H1 (cell line): ENCODE results near the gene ALDH1A3. TPM values are rescaled to one million over a fixed set of nuclear protein-coding genes. Genes with fewer than 3 reads are reported as not detected.

Source experiments
- CTCF ChIA-PET: fragments of 300-600 bp; sonication (Branson Sonifier 250); formaldehyde crosslinking; loops from one replicate; lab custom pipeline; 2021; ENCODE audit not compliant: partially characterized antibody; lab: Charles Lee
- POLR2A ChIA-PET: fragments of 300-600 bp; sonication (Branson Sonifier 250); formaldehyde crosslinking; loops from one replicate; lab custom pipeline; 2021; ENCODE audit warnings: inconsistent platforms; ENCODE audit not compliant: partially characterized antibody; lab: Charles Lee
- DNase-seq, 2 experiments: peaks; one replicate each; pipeline versions ENCODE4 v3.0.0 to v3.0.0-alpha.2; 2010 to 2022; ENCODE audit warnings: low spot score in 2 of 2, low read depth in 1 of 2, mixed read lengths in 1 of 2
- FAIRE-seq: peaks from 2 replicates; lab custom pipeline; 2011; peaks lifted over from hg19 to GRCh38; lab: Jason Lieb, UNC
- H2AFZ ChIP-seq: 2 replicates; pipeline ENCODE4 v1.8.1; 2012; ENCODE audit warnings: low read length, inconsistent platforms
- H2AK5ac ChIP-seq: 2 replicates; pipeline ENCODE4 v1.6.1; 2013; ENCODE audit warnings: low read depth, low read length
- H2BK120ac ChIP-seq: replicated peaks from 2 replicates; pipeline ENCODE3; 2013; ENCODE audit warnings: low read depth, low read length, inconsistent platforms
- H2BK12ac ChIP-seq: 2 replicates; pipeline ENCODE4 v1.6.1; 2013; ENCODE audit warnings: low read depth, low read length
- H2BK15ac ChIP-seq: 2 replicates; pipeline ENCODE4 v1.6.1; 2013; ENCODE audit warnings: low read length
- H2BK20ac ChIP-seq: 2 replicates; pipeline ENCODE4 v1.6.1; 2013; ENCODE audit warnings: low read length
- H2BK5ac ChIP-seq: 2 replicates; pipeline ENCODE4 v1.6.1; 2013; ENCODE audit warnings: low read depth, low read length
- H3K14ac ChIP-seq: 2 replicates; pipeline ENCODE4 v1.6.1; 2013; ENCODE audit warnings: inconsistent platforms; ENCODE audit not compliant: insufficient read length
- H3K18ac ChIP-seq: 2 replicates; pipeline ENCODE4 v1.6.1; 2013; ENCODE audit warnings: low read length; ENCODE audit errors: extremely low read depth
- H3K23ac ChIP-seq: 2 replicates; pipeline ENCODE4 v1.6.1; 2013; ENCODE audit warnings: inconsistent platforms; ENCODE audit not compliant: insufficient read length
- H3K23me2 ChIP-seq: 2 replicates; pipeline ENCODE4 v1.6.1; 2013; ENCODE audit warnings: low read depth, low read length
- H3K27ac ChIP-seq: 2 replicates; pipeline ENCODE4 v1.6.1; 2011; ENCODE audit warnings: low read depth, low read length, inconsistent platforms
- H3K27me3 ChIP-seq, 4 experiments: replicated peaks in 1 of 4; 1 replicate in 1 of 4; 2 replicates in 3 of 4; pipeline versions ENCODE4 v1.6.1 to v1.8.1; 2011 to 2013; ENCODE audit warnings: low read length in 3 of 4, mild to moderate bottlenecking in 3 of 4, inconsistent platforms in 2 of 4, mixed read lengths in 2 of 4, moderate library complexity in 1 of 4; ENCODE audit not compliant: control insufficient read depth in 3 of 4, insufficient read depth in 3 of 4; ENCODE audit errors: extremely low read depth in 1 of 4
- H3K36me3 ChIP-seq, 4 experiments: 2 replicates each; pipeline versions ENCODE4 v1.6.1 to v1.8.1; 2011 to 2013; ENCODE audit warnings: mild to moderate bottlenecking in 4 of 4, low read length in 3 of 4, moderate library complexity in 2 of 4, control low read depth in 1 of 4, inconsistent platforms in 1 of 4; ENCODE audit not compliant: insufficient read depth in 4 of 4, control insufficient read depth in 2 of 4
- H3K4ac ChIP-seq: replicated peaks from 2 replicates; pipeline ENCODE3; 2013; ENCODE audit warnings: low read length, low read depth, mixed read lengths, inconsistent platforms; ENCODE audit not compliant: insufficient read length
- H3K4me1 ChIP-seq, 4 experiments: replicated peaks in 1 of 4; 1 replicate in 1 of 4; 2 replicates in 3 of 4; pipeline versions ENCODE4 v1.6.1 to v1.8.1; 2011 to 2013; ENCODE audit warnings: low read length in 3 of 4, inconsistent platforms in 2 of 4, mixed read lengths in 1 of 4; ENCODE audit not compliant: insufficient read depth in 4 of 4, control insufficient read depth in 3 of 4
- H3K4me2 ChIP-seq, 2 experiments: 2 replicates each; pipeline versions ENCODE4 v1.6.1 to v1.8.1; 2011 to 2013; ENCODE audit warnings: low read depth in 2 of 2, low read length in 2 of 2, control low read depth in 1 of 2, inconsistent platforms in 1 of 2, mild to moderate bottlenecking in 1 of 2; ENCODE audit not compliant: insufficient read depth in 1 of 2
- H3K4me3 ChIP-seq, 4 experiments: fragments of 200-600, 300-600 bp in 1 of 4; sonication (generic), shearing (Covaris generic), sonication (Bioruptor Twin) in 1 of 4; 2 replicates each; pipeline versions ENCODE4 v1.5.1 to v1.8.1; 2011 to 2016; ENCODE audit warnings: low read length in 4 of 4, low read depth in 3 of 4, control low read depth in 2 of 4, inconsistent platforms in 2 of 4, mild to moderate bottlenecking in 2 of 4, mixed read lengths in 1 of 4, moderate library complexity in 1 of 4; ENCODE audit not compliant: insufficient read depth in 2 of 4; ENCODE audit errors: extremely low read depth in 1 of 4
- H3K56ac ChIP-seq: replicated peaks from 2 replicates; pipeline ENCODE3; 2013; ENCODE audit warnings: low read depth, mild to moderate bottlenecking, mixed read lengths, low read length, inconsistent platforms; ENCODE audit not compliant: insufficient read length
- H3K79me1 ChIP-seq: 2 replicates; pipeline ENCODE4 v1.6.1; 2013; ENCODE audit warnings: low read depth, low read length, control low read depth
- H3K79me2 ChIP-seq, 2 experiments: 2 replicates each; pipeline versions ENCODE4 v1.6.1 to v1.8.1; 2012 to 2013; ENCODE audit warnings: low read length in 2 of 2, mild to moderate bottlenecking in 2 of 2, inconsistent platforms in 1 of 2; ENCODE audit not compliant: insufficient read depth in 2 of 2, control insufficient read depth in 1 of 2
- H3K9ac ChIP-seq, 4 experiments: replicated peaks in 1 of 4; 1 replicate in 1 of 4; 2 replicates in 3 of 4; pipeline versions ENCODE4 v1.6.1 to v1.8.1; 2011 to 2013; ENCODE audit warnings: low read depth in 3 of 4, low read length in 3 of 4, control low read depth in 2 of 4, mild to moderate bottlenecking in 2 of 4, moderate library complexity in 2 of 4, inconsistent platforms in 1 of 4; ENCODE audit errors: extremely low read depth in 1 of 4
- H3K9me3 ChIP-seq, 2 experiments: 2 replicates each; pipeline versions ENCODE4 v1.6.1 to v1.8.1; 2012 to 2013; ENCODE audit warnings: mild to moderate bottlenecking in 2 of 2, moderate library complexity in 2 of 2, control low read depth in 1 of 2, inconsistent platforms in 1 of 2, low read depth in 1 of 2, low read length in 1 of 2, mixed read lengths in 1 of 2; ENCODE audit not compliant: insufficient read depth in 2 of 2
- H4K20me1 ChIP-seq, 2 experiments: replicated peaks in 1 of 2; 2 replicates each; pipeline versions ENCODE3 to v1.8.1; 2011 to 2013; ENCODE audit warnings: inconsistent platforms in 2 of 2, low read length in 2 of 2, mild to moderate bottlenecking in 1 of 2; ENCODE audit not compliant: insufficient read depth in 2 of 2, control insufficient read depth in 1 of 2
- H4K5ac ChIP-seq: 2 replicates; pipeline ENCODE4 v1.6.1; 2013; ENCODE audit warnings: low read length, low read depth, mixed read lengths, inconsistent platforms; ENCODE audit not compliant: insufficient read length
- H4K8ac ChIP-seq: 2 replicates; pipeline ENCODE4 v1.8.0; 2013; ENCODE audit warnings: mild to moderate bottlenecking, moderate library complexity, low read length, inconsistent platforms; ENCODE audit not compliant: insufficient read depth; ENCODE audit errors: extremely low read depth
- H4K91ac ChIP-seq: replicated peaks from 2 replicates; pipeline ENCODE3; 2013; ENCODE audit warnings: low read length, mixed read lengths, inconsistent platforms; ENCODE audit not compliant: insufficient read length
- BACH1 ChIP-seq: IDR thresholded peaks from 2 replicates; pipeline ENCODE4 v1.6.1; 2012; ENCODE audit warnings: low read length, improper control_type of control experiment
- BCL11A ChIP-seq, 2 experiments: IDR thresholded peaks; one replicate each; pipeline ENCODE4 v1.6.1; 2011; ENCODE audit warnings: low read depth in 2 of 2, low read length in 2 of 2, mild to moderate bottlenecking in 2 of 2
- CTBP2 ChIP-seq: IDR thresholded peaks from 2 replicates; pipeline ENCODE4 v1.7.0; 2011; ENCODE audit warnings: borderline replicate concordance, mild to moderate bottlenecking, moderate library complexity, mixed read lengths, low read length; ENCODE audit not compliant: insufficient read depth, insufficient read length
- FOSL1 ChIP-seq: IDR thresholded peaks from 2 replicates; pipeline ENCODE4 v1.6.1; 2011; ENCODE audit warnings: mild to moderate bottlenecking, low read depth, low read length, moderate library complexity; ENCODE audit not compliant: insufficient read depth
- HDAC6 ChIP-seq: IDR thresholded peaks from one replicate; pipeline ENCODE4 v1.7.1; 2012; ENCODE audit warnings: low read depth, mild to moderate bottlenecking, inconsistent platforms, low read length, moderate library complexity
- KDM1A ChIP-seq: fragments of 200-600, 300-600 bp; sonication (generic); IDR thresholded peaks from 2 replicates; pipeline ENCODE4 v1.7.1; 2016; ENCODE audit warnings: mild to moderate bottlenecking, low read length, borderline replicate concordance
- KDM5A ChIP-seq: fragments of 200-600 bp; IDR thresholded peaks from 2 replicates; pipeline ENCODE4 v1.7.1; 2012; ENCODE audit warnings: mild to moderate bottlenecking, low read length, inconsistent platforms, mixed read lengths
- POLR2AphosphoS5 ChIP-seq: IDR thresholded peaks from 2 replicates; pipeline ENCODE4 v1.6.1; 2011; ENCODE audit warnings: low read depth, low read length
- SAP30 ChIP-seq: fragments of 300-600 bp; sonication (generic); IDR thresholded peaks from 2 replicates; pipeline ENCODE4 v1.7.1; 2012; ENCODE audit warnings: low read length, moderate library complexity, mild to moderate bottlenecking, inconsistent platforms; ENCODE audit not compliant: insufficient read depth, insufficient replicate concordance
- SIN3A ChIP-seq, 2 experiments: IDR thresholded peaks in 1 of 2; conservative IDR thresholded peaks in 1 of 2; 2 replicates each; pipeline ENCODE4 v1.6.1; 2011 to 2012; ENCODE audit warnings: low read length in 2 of 2, improper control_type of control experiment in 1 of 2, low read depth in 1 of 2, mild to moderate bottlenecking in 1 of 2
- SP4 ChIP-seq: IDR thresholded peaks from 2 replicates; pipeline ENCODE4 v1.6.1; 2012; ENCODE audit warnings: low read length, inconsistent platforms
- SUZ12 ChIP-seq: fragments of 200-600 bp; sonication (generic); IDR thresholded peaks from 2 replicates; pipeline ENCODE4 v1.6.1; 2012; ENCODE audit warnings: mild to moderate bottlenecking, inconsistent platforms, low read length, moderate library complexity, mixed read lengths
- YY1 ChIP-seq: IDR thresholded peaks from 2 replicates; pipeline ENCODE4 v1.6.1; 2011; ENCODE audit warnings: low read depth, mild to moderate bottlenecking, low read length
- WGBS, 2 experiments: shearing (Covaris generic) in 1 of 2; methylation state at CpG; one replicate each; pipeline versions ENCODE4 v1.1.6 to v1.1.7; 2013 to 2015; ENCODE audit warnings: low lambda C conversion rate in 2 of 2, mixed read lengths in 2 of 2, inconsistent platforms in 1 of 2, low coverage in 1 of 2, missing lambda C conversion rate in 1 of 2; ENCODE audit not compliant: insufficient replicate concordance in 2 of 2, insufficient coverage in 1 of 2, insufficient read length in 1 of 2; ENCODE audit errors: extremely low coverage in 1 of 2, missing lambda C conversion rate in 1 of 2; 5-methylcytosine and 5-hydroxymethylcytosine counted together
- polyA plus RNA-seq, 7 experiments: library from polyadenylated mRNA; depleted of rRNA in 3 of 7; stranded (reverse) in 5 of 7; unstranded in 2 of 7; fragments of >200 nt in 5 of 7; fragments of 200-250 nt in 2 of 7; gene quantifications; 1 replicate in 5 of 7; 2 replicates in 1 of 7; 4 replicates in 1 of 7; pipeline versions ENCODE4 v1.2.1 to v1.2.3, GENCODE V29; 2011 to 2013; ENCODE audit warnings: missing spikeins in 2 of 7, mixed read lengths in 2 of 7
- total RNA-seq: library from RNA; stranded (reverse); fragmentation: NEBNext Ultra II Directional; extraction: Animal tissue kit (Norgen Biotek cat#: 25700); gene quantifications from 2 replicates; pipeline ENCODE4 v1.2.1, GENCODE V29; 2021

The ALDH1A3 gene
- total and polyA plus RNA-seq, 2 of the 8 experiments (the other 6 are each of a cell fraction or from before 2014, with no cell fraction given) = 2.2 to 5.5 TPM

DNA sequence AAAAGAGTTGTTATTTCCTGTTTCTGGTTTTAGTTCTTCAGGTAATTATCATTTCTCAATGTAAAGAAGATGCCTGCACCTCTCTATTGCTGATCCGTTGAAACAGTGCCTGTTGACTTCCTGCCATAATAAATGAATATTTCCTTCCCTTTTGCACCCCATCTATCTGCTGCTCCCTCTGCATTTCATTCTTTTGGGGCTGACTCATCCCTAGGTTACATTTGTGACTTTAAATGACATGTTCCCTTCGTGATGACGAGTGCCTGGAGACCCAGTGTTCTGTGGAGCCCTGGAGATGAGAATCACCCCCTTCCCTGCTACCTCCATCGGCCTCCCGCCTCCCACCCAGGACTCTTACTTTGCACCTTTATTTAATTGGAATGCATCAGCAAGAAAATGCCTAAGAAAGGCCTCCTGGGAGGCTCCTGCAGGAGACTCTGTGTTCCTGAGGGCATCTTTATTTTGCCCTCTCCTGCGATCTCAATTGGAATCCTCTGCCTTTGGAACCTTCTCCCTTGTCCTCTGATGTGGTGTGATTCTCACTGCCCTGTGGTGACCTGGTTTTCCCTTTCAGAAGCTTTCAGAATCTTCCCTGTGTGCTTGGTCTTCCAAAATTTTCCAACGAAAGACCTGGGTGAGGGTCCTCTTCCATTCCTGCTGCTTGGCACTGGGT, 53.2 kb downstream of the ALDH1A3 start:
- CTCF ChIA-PET = interaction anchor here (0.6 to 2.0 kb wide), 3 partner anchors 11 to 336 kb away, joined by 3 to 15 read pairs (median 5); partner anchors contain the start of gene LRRK1
- WGBS, 2 experiments = 62% methylated on average over 7 of the region's 7 CpGs; no CpG with 5 or more reads in 1 of the 2 experiments
- H3K36me3 ChIP-seq = no peaks in the 10 kb centered on the region
- no peak for TF ChIP-seq POLR2AphosphoS5
- no peak for TF ChIP-seq SUZ12
- no peak for TF ChIP-seq CTBP2
- TF ChIP-seq SP4 = no peak
- TF ChIP-seq BCL11A (IDR thresholded peaks at IDR 0.05; ENCODE audit: low read depth in 2 of 2, low read length in 2 of 2) = no peak
- no peak for TF ChIP-seq FOSL1
- no peak for TF ChIP-seq BACH1
- no peak for TF ChIP-seq SIN3A (conservative IDR thresholded peaks at IDR 0.05 in 1 of 2, IDR thresholded peaks at IDR 0.05 in 1 of 2; ENCODE audit: low read depth in 1 of 2, low read length in 2 of 2)
- no peak for TF ChIP-seq HDAC6
- TF ChIP-seq YY1 = no peak
- no peak for TF ChIP-seq KDM1A
- TF ChIP-seq SAP30 = no peak
- no peak for TF ChIP-seq KDM5A

More for the DNA sequence above, 53.2 kb downstream of the ALDH1A3 start:
- Histone ChIP-seq H3K9me3 (no peaks in the 10 kb centered on the region), H3K4ac (no peak overlapping the region), H3K4me2 (0 out of 4 replicates have a peak overlapping the region, but pooled peaks of 1 of the 2 experiments have one; percentile 2), H3K4me1 (peaks cover 0 to 12% (median 6%) of the 10 kb centered on the region in 4 experiments; a peak in 5 of 7 replicates), H3K79me2 (no peaks in the 10 kb centered on the region), H3K27me3 (no peaks in the 10 kb centered on the region), H2AK5ac (no peak overlapping the region), H2BK5ac (no peak overlapping the region), H3K9ac (no peak overlapping the region), H3K79me1 (no peaks in the 10 kb centered on the region; the same call in 1 of the 2 replicates), H2BK12ac (no peak overlapping the region), H3K23me2 (no peaks in the 10 kb centered on the region), H4K20me1 (no peaks in the 10 kb centered on the region), H3K14ac (no peak overlapping the region), H2BK20ac (no peak overlapping the region), H3K18ac (no peak overlapping the region; the same call in 1 of the 2 replicates), H2BK15ac (no peak overlapping the region), H4K5ac (no peak overlapping the region), H3K4me3 (no peak overlapping the region), H2AFZ (no peak overlapping the region), H2BK120ac (no peak overlapping the region), H3K23ac (no peak overlapping the region), H4K91ac (no peak overlapping the region), H4K8ac (no peak overlapping the region), H3K56ac (no peak overlapping the region), H3K27ac (no peak overlapping the region)
- DNase-seq (no peak), FAIRE-seq (no peak)
- POLR2A ChIA-PET = no interaction called here
